CD4-positive, alpha-beta T cell treated with Interleukin-17A for 4 hours (primary cell): ENCODE measurements around the gene GLRA3.

ENCODE experiments used
- DNase-seq: peaks from one replicate; pipeline ENCODE4 v3.0.0-alpha.2; 2020; ENCODE audit warnings: mixed read lengths

GLRA3 gene

DNA sequence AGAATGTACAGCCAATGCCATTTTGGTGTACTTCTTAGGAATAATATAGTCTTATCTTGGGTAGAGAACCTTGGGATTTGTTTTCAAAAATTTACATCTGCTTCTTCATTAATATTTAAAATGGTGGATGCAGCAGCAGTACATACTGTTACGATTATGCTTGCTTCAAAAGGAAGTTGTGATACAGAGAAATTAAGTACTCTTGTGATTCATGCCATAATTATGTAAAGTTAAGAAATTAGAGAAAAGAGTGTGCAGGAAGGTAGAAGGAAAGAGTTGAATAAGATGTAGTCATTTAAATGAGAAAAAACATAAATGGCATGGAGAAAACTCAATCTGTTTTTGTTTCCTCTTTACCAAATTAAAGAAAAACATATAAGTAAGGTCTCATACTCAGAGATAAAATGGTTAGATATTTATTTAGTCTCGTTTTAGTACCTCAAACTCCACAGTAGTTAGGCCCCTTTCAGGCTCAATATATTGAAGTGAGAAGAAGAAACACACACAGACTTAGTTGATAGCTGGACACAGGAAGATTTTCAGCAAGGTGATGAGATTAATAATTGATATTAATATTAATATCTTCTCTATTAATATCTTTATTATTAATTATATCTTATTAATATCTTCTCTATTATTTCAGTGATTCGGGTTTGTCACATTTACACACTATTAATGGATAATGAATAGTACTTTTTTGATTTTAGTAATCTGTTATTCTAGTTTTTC, 236.6 kb downstream of the GLRA3 start:
- no peak for DNase-seq

DNA sequence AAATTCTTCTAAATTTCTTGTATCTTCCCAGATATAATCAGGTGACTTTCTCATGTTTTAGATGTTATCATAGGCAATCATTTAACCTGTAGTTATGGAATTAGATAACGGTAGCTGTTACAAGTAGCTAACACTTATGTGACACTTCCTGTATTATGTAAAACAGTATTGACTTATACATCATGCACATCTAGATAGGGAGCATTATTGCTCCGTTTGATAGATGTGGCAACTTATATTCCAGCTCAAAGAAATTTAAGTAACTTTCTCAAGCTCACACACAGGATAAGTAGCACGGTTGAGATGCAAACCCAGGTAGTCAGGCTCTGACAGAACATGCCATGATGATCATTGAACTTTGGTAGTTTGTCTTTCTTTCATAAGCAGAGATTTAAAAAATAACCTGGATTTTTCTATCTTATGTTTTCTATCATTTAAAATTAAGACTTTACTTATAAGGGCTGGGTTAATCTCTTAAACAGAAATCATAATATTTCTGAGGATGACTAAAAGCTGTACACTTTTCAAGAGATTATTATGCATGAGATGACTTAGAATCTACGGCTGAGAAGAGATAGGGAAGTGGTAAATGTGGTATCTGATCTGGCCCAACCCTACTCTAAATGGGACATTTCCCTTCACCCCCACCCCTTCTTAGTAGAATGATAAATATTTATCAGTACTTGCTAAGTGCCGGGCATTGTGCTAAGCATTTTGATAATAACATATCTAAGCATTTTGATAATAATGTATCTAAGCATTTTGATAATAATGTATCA, 237.6 kb downstream of the GLRA3 start:
- peak; percentile 5 for DNase-seq

DNA sequence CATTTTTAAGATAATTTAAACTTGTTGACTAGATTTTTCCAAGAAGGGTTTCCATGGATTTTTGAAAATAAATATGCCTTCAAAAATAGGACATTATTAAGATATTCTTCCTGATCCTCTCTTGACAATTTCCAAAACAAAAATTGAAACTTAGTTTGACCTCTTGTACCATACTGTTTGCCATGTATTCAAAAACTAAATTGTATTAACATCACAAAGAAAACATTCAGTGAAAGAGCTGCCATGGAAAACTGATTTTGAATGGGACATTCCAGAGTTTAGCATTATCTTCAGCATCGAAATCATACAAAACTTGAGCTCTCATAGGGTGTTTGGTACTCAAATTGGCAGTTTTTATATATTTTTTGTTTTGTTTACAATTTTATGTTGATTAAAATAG, 238.7 kb downstream of the GLRA3 start:
- DNase-seq: no peak
